HG03378 (cell line): Measurements from ENCODE around the gene PHF1.
"Not testable (repeated sequence)": the region's sequence is repeated elsewhere in the genome, so short reads cannot be mapped to it uniquely, and the experiment has no call there.

Source experiments
- ATAC-seq: cut with Tn5 transposase; IDR thresholded peaks from one replicate; pipeline ENCODE4 v1.9.1; 2021; ENCODE audit warnings: mild to moderate bottlenecking, moderate library complexity; ENCODE audit not compliant: unreplicated experiment

The PHF1 gene

DNA sequence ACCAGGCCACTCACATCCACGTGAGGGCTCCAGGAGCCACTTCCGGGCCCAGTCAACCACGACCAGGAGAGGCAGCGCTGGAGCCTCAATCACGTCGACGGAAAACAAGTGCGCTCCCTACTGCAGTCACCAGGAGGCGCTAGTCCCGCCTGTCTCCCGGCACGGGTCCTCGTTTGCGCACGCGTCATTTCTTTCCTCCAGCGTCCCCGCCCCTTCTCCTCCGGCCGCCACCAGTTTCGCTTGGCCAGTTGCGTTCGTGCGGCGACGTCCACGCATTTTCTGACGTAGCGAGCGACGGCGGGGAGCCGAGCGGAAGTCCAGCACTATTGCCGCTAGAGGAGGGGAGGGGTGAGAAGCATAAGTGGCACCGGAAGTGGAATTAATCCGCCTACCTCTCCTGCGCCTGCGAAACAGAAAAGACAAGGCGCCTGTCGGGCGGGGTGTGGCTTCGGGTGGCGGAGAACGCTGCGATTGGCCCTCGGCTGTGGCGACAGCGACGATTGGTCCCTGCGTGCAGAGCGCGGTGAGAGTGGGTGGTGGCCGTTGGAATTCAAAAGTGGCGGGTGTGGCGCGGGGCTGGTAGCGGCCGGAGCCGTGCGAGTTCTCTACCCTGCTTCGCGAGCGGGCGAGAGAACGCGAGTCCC is 19.4 kb upstream of the PHF1 start, which contains the start of gene KIFC1:
TSS of gene KIFC1 (plus strand) at position 546 of the 644 bp plus-strand sequence. CDS start 163 bp downstream, outside the sequence.
- peak; percentile 79 for ATAC-seq

DNA sequence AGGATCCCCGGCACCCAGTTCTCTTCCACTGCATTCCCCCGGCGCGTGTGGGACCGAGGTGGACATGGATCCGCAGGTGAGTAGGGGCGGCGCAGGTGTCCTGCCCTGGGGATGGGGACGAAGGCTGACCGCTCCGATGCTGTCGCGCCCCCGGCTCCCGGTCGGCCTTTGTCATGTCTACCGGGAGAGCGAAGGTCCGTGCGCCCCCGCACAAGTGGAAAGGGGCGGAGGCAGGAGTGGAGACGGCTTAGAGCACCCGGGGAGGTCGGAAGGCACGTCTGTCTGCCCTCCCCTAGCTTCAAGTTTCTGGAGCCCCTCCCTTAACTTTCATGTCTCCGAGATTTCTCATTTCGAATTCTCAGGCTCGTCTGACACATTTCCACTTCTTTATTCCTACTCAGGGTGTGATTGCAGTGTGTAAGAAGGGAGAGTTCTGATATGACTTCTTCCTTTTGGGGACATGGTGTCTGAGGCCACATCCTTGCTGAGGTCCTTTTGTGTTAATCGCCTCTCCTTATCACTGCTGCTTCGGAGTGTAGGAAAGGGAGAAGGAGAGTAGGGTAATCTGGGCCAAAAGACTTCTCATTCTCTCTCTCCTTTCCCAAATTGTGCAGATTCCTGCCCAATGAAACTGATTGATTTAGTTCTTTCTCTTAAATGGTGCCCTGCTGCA is 18.8 kb upstream of the PHF1 start:
- ATAC-seq: peak; percentile 10

DNA sequence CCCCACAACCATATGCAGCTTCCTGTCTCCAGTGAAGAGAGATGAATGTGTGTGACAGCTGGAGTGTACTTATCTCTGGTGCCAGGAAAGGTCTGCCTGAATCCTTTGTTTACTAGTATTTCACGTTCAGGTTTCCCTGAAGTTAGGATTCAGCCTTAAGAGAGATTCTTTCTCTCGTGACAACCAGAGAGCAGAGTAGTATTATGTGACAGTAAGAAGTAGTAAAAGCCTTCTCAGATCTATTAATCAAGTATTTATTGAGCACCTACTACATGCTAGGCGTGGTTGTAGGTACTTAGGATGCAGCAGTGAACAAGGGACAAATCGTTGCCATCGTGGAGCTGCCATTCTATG is 18.2 kb upstream of the PHF1 start:
- no peak for ATAC-seq

- no peak for ATAC-seq
These were observed 17.8 kb upstream of the PHF1 start for GRCh38 chr6:33392979-33393378.

- ATAC-seq: no peak
These were observed 13.3 kb upstream of the PHF1 start for GRCh38 chr6:33397541-33397940.

GRCh38 chr6:33398601-33399000 is 12.2 kb upstream of the PHF1 start:
- ATAC-seq: not testable (repeated sequence)

GRCh38 chr6:33399881-33400280 is 10.9 kb upstream of the PHF1 start:
- ATAC-seq: not testable (repeated sequence)

GRCh38 chr6:33404884-33405283 is 5.9 kb upstream of the PHF1 start:
- ATAC-seq: no peak

- no peak for ATAC-seq
These were observed 5.4 kb upstream of the PHF1 start for GRCh38 chr6:33405386-33405940.

DNA sequence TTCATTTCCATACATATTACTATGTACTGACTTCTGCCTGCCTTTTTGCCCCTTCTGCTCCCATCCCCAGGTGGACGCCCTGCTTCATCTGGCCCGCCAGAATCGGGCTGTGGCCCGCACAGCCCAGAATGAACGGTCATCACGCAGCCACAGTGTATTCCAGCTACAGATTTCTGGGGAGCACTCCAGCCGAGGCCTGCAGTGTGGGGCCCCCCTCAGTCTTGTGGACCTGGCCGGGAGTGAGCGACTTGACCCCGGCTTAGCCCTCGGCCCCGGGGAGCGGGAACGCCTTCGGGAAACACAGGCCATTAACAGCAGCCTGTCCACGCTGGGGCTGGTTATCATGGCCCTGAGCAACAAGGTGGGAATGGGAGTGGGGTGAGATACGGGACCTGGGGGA is 4.7 kb upstream of the PHF1 start:
- ATAC-seq: no peak

GRCh38 chr6:33407132-33407718 is 3.6 kb upstream of the PHF1 start:
- no peak for ATAC-seq

DNA sequence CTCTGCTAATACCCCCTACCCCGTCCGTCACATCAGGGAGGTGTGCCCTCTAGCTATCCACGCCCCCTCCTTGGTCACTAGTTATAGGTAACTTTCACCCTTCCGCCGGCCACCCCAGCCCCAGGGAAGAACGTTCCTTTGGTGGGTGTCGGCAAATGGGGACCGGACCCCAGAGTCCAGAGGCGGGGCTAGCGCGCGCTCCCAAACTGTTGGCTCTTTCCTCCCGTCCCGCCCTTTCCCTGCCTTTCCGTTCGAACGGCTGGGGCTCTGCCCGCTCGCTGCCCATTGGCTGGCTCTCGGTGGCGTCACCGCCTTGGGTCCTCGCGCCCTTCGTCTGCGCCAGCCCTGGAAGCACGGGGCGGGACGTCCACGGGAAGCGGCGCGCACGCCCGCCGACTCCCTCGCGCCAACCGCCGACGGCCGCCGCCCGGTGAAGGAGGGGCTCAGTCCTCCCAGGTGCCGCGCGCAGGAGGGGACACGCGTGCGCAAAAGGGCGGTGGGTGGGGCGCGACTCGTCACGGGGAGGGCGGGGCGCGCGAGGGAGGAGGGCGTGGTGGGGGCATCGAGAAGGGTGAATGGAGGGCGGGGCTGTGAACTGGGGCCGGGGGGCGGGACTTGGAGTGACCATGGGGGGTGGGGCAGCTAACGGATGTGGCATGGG is 634 bp upstream of the PHF1 start:
- peak; percentile 59 for ATAC-seq

DNA sequence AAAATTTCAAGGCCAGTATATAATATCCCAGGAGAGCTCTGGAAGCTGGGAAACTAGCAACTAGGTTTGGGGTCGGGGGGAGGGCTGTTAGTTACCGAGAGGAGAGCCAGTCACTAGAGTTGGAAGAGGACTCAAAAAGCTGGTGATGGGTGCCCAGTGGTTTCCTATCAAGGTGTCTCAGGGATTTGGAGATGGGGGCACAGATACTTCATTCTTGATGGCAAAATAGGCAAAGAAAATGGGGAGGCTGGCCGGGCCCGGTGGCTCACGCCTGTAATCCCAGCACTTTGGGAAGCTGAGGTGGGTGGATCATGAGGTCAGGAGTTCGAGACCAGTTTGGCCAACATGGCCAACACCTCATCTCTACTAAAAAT is 805 bp downstream of the PHF1 start:
- no peak for ATAC-seq

GRCh38 chr6:33412140-33413009 is 1.6 kb downstream of the PHF1 start:
- no peak for ATAC-seq

GRCh38 chr6:33413241-33414120 is 2.7 kb downstream of the PHF1 start:
- ATAC-seq: no peak

DNA sequence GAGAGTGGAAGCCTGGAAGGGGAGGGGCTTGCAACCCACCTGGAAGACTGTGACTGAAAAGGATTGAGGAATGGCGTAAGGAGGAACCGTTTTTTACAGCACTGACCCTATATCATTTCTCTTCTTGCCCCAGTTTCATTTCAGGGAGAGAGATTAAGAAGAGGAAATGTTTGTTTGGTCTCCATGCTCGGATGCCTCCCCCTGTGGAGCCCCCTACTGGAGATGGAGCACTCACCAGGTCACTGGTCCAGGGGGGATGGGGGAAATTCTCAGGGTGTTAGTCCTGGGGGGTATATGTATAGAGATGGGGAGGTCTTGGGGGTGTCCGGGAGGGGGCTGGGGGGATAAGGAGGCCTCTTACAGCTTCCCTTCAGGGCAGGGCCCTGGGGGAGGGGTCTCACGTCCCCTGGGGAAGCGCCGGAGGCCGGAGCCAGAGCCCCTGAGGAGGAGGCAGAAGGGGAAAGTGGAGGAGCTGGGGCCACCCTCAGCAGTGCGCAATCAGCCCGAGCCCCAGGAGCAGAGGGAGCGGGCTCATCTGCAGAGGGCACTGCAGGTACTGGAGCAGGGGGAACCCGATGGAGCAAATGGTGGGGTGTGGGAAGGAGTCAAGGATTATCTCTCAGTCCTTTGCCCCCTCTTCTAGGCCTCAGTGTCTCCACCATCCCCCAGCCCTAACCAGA is 3.9 kb downstream of the PHF1 start:
- no peak for ATAC-seq

GRCh38 chr6:33415831-33416230 is 5.0 kb downstream of the PHF1 start:
- no peak for ATAC-seq

GRCh38 chr6:33416386-33417127 is 5.7 kb downstream of the PHF1 start:
- ATAC-seq: no peak
